ENCODE results near the gene ARFRP1. TPM values are rescaled to one million over a fixed set of nuclear protein-coding genes. Genes with fewer than 3 reads are reported as not detected.
A peak's percentile ranks its signal among the peaks of the same experiment; 100 is the strongest.

ARFRP1 gene
- total and polyA plus RNA-seq, 2 of the 13 experiments (the other 11 are each of a cell fraction or from before 2014, with no cell fraction given): 32.0 to 51.1 TPM

DNA sequence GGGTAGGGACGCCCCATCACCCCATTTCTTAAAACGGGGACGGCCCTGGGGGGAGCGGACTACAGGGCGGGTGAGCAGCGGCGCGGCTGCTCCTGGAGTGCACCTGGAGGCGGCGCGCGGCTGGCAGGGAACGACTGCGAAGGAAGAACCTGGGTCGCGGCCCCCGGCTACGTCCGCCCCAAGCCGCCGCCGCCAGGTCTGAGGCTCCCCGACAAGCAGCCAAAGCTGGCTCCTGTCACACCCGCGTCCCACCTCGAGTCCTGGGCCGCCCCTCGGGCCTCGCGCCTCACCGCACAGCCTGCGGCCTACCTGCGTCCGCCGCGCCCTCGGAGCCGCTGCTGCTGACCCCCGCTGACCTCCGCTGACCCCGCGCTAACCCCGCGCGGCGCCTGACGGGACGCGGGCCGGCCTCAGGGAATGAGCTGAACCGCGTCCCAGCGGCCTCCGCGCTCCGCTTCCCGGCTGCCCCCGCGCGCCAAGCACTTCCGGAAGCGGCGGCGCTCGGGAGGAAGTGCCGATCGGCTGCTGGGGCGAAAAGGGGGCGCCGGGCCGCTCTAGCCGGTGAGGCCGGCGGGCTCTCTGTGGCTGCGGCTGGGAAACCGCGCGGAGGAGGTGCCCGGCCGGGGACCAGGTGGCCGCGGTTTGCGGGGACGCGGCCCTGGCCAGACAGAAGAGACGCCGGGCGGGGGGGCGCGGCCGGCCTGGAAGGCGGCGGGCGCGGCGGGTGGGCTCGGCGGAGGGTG lies at the start of gene ARFRP1, which contains the start of gene ZGPAT (continued):
- no peak for TF ChIP-seq SMARCE1 (IDR thresholded peaks at IDR 0.05; ENCODE audit: borderline replicate concordance)
- peak; percentile 29 for TF ChIP-seq STAG1 (CRISPR knock-in tag; IDR thresholded peaks at IDR 0.05)
- TF ChIP-seq ZKSCAN1 (IDR thresholded peaks at IDR 0.05; ENCODE audit: low read length): peak; percentile 14; the same call in 1 of the 2 replicates
- TF ChIP-seq MTA3 (CRISPR knock-in tag; IDR thresholded peaks at IDR 0.05): peak; percentile 75; the same call in 1 of the 2 replicates
- no peak for TF ChIP-seq PTBP1 (IDR thresholded peaks at IDR 0.05; ENCODE audit: low read depth, low read length, poor library complexity, severe bottlenecking)
- TF ChIP-seq, protein P1, sequence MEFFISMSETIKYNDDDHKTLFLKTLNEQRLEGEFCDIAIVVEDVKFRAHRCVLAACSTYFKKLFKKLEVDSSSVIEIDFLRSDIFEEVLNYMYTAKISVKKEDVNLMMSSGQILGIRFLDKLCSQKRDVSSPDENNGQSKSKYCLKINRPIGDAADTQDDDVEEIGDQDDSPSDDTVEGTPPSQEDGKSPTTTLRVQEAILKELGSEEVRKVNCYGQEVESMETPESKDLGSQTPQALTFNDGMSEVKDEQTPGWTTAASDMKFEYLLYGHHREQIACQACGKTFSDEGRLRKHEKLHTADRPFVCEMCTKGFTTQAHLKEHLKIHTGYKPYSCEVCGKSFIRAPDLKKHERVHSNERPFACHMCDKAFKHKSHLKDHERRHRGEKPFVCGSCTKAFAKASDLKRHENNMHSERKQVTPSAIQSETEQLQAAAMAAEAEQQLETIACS (CRISPR knock-in tag; IDR thresholded peaks at IDR 0.05): peak; percentile 82
- TF ChIP-seq, protein P2, sequence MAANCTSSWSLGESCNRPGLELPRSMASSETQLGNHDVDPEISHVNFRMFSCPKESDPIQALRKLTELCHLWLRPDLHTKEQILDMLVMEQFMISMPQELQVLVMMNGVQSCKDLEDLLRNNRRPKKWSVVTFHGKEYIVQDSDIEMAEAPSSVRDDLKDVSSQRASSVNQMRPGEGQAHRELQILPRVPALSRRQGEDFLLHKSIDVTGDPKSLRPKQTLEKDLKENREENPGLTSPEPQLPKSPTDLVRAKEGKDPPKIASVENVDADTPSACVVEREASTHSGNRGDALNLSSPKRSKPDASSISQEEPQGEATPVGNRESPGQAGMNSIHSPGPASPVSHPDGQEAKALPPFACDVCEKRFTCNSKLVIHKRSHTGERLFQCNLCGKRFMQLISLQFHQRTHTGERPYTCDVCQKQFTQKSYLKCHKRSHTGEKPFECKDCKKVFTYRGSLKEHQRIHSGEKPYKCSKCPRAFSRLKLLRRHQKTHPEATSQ (CRISPR knock-in tag; IDR thresholded peaks at IDR 0.05; ENCODE audit: borderline replicate concordance): peak; percentile 98
- peak; percentile 83; the same call in 1 of the 2 replicates for TF ChIP-seq ZNF441 (CRISPR knock-in tag; IDR thresholded peaks at IDR 0.05; ENCODE audit: borderline replicate concordance)
- TF ChIP-seq, protein P3, sequence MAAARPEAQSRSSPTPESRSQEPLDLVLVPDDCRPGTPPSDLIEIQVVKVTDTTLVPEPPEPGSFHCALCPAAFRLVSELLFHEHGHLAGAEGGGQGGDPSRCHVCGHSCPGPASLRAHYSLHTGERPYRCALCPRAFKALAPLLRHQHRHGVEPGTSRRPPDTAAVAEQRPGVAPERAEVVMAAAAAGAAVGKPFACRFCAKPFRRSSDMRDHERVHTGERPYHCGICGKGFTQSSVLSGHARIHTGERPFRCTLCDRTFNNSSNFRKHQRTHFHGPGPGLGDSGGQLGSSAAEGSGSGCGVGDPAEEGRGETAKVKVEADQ (CRISPR knock-in tag; IDR thresholded peaks at IDR 0.05; ENCODE audit: borderline replicate concordance): peak; percentile 99
- TF ChIP-seq ARHGAP35 (CRISPR knock-in tag; IDR thresholded peaks at IDR 0.05; ENCODE audit: borderline replicate concordance): peak; percentile 88; the same call in 1 of the 2 replicates
- TF ChIP-seq ZKSCAN5 (CRISPR knock-in tag; IDR thresholded peaks at IDR 0.05): no peak
- peak; percentile 75; the same call in 1 of the 2 replicates for TF ChIP-seq ZBTB3 (CRISPR knock-in tag; IDR thresholded peaks at IDR 0.05; ENCODE audit: borderline replicate concordance, low read depth)
- peak; percentile 80 for TF ChIP-seq SIN3A (IDR thresholded peaks at IDR 0.05; ENCODE audit: borderline replicate concordance, low read depth, low read length)
- no peak for TF ChIP-seq ATF1 (CRISPR knock-in tag; IDR thresholded peaks at IDR 0.05)
- TF ChIP-seq ZNF496 (CRISPR knock-in tag; IDR thresholded peaks at IDR 0.05; ENCODE audit: insufficient replicate concordance): no peak
- no peak; the same call in 1 of the 2 replicates for TF ChIP-seq ZNF839 (CRISPR knock-in tag; IDR thresholded peaks at IDR 0.05; ENCODE audit: borderline replicate concordance)
- TF ChIP-seq, protein P4, sequence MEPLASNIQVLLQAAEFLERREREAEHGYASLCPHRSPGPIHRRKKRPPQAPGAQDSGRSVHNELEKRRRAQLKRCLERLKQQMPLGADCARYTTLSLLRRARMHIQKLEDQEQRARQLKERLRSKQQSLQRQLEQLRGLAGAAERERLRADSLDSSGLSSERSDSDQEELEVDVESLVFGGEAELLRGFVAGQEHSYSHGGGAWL (CRISPR knock-in tag; IDR thresholded peaks at IDR 0.05): peak; percentile 97
- TF ChIP-seq, protein P5, sequence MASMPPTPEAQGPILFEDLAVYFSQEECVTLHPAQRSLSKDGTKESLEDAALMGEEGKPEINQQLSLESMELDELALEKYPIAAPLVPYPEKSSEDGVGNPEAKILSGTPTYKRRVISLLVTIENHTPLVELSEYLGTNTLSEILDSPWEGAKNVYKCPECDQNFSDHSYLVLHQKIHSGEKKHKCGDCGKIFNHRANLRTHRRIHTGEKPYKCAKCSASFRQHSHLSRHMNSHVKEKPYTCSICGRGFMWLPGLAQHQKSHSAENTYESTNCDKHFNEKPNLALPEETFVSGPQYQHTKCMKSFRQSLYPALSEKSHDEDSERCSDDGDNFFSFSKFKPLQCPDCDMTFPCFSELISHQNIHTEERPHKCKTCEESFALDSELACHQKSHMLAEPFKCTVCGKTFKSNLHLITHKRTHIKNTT (CRISPR knock-in tag; IDR thresholded peaks at IDR 0.05): peak; percentile 98; the same call in 1 of the 2 replicates
- TF ChIP-seq, protein P6, sequence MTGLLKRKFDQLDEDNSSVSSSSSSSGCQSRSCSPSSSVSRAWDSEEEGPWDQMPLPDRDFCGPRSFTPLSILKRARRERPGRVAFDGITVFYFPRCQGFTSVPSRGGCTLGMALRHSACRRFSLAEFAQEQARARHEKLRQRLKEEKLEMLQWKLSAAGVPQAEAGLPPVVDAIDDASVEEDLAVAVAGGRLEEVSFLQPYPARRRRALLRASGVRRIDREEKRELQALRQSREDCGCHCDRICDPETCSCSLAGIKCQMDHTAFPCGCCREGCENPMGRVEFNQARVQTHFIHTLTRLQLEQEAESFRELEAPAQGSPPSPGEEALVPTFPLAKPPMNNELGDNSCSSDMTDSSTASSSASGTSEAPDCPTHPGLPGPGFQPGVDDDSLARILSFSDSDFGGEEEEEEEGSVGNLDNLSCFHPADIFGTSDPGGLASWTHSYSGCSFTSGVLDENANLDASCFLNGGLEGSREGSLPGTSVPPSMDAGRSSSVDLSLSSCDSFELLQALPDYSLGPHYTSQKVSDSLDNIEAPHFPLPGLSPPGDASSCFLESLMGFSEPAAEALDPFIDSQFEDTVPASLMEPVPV (CRISPR knock-in tag; IDR thresholded peaks at IDR 0.05): peak; percentile 98
- peak; percentile 99 for TF ChIP-seq KMT2A (CRISPR knock-in tag; IDR thresholded peaks at IDR 0.05)
- TF ChIP-seq MTF2 (CRISPR knock-in tag; IDR thresholded peaks at IDR 0.05; ENCODE audit: borderline replicate concordance): peak; percentile 100
- peak; percentile 22; the same call in 1 of the 2 replicates for TF ChIP-seq ZNF326 (CRISPR knock-in tag; IDR thresholded peaks at IDR 0.05; ENCODE audit: borderline replicate concordance)
